Measurements from ENCODE around the gene GRM7.

The GRM7 gene

DNA sequence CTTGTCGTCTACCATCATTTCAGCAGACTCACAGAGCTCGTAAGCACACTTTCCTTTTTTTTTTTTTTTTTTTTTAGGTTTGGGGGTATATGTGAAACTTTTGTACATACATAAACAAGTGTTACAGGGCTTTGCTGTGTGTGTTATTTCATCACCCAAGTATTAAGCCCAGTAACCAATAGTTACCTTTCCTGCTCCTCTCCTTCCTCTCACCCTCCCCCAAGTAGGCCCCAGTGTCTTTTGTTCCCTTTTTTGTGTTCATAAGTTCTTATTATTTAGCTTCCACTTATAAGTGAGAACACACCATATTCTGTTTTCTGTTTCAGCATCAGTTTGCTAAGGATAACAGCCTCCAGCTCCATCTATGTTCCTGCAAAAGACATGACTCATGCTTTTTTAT is 746.8 kb downstream of the GRM7 start:
- no peak for DNase-seq

DNA sequence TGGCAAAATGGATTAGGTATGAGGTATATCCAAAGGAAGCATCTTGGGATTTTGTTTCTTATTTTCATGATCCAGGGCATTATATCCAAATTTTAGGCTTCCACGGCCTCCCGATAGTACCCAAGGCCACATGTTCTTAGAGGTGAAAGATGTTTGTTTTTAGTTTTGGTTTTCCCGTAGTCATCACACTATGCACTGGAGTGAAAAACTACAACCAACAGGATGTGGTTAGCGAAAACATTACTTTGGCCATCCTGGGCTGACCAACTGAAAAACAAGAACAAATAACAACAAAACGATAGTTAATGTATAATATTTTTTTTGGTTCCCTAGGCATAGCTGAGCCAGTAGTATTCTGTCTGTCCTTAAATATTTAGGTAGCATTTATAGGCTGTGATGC is 749.7 kb downstream of the GRM7 start:
- DNase-seq, result no peak

DNA sequence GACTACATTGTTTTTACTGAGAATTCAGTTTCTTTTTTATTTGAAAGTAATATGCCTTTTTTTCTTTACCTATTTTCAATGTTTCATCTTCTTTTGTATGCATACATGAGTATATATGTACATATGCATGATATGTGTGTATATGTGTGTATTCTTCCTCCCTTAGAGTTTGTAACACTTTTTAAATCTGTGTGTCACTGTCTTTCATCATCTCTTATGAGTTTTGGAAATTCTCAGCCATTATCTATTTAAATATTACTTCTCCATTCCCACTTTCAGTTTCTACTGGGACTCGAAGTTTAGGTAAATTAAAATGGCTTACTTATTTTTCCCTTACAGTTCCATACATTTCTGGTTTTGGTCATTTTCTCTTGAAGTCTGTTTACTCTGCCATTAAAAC is 754.1 kb downstream of the GRM7 start:
- DNase-seq, result no peak

DNA sequence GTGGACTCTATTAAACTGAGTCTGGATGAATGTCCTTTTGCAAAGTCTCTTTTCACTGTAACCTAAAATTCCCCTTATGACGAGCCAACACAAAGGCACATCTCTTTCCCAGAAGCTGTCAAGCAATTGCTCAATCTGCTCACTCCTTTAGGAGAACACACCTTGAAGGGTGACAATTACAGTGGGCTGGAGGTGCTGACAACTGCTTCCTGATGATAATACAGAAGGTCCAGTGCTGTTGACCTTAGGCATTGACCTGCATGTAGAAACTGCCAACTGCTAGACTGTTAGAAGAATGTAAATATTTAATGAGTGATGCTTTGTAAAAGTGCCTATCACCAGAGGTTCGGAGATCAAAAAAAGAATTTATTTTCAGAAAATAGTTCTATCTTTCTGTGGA is 757.7 kb downstream of the GRM7 start:
- DNase-seq, result no peak

DNA sequence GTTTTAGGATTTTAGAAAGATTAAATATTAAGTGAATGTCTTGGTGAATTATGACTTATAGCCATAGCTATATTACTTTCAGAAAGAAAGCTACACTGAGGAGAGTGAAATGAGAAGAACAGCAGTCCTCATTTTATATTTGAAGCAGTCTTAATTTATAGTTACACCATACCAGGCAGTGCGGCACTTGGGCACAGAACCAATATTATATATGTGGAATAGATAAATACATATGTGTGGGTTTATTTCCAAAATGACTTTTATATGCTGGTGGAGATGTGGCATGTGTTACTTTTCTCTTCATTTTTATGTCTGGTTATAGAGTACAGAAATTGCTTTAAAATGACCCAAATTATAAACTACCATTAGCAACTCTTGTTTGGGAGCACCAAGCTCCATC is 759.5 kb downstream of the GRM7 start:
- DNase-seq, result no peak

DNA sequence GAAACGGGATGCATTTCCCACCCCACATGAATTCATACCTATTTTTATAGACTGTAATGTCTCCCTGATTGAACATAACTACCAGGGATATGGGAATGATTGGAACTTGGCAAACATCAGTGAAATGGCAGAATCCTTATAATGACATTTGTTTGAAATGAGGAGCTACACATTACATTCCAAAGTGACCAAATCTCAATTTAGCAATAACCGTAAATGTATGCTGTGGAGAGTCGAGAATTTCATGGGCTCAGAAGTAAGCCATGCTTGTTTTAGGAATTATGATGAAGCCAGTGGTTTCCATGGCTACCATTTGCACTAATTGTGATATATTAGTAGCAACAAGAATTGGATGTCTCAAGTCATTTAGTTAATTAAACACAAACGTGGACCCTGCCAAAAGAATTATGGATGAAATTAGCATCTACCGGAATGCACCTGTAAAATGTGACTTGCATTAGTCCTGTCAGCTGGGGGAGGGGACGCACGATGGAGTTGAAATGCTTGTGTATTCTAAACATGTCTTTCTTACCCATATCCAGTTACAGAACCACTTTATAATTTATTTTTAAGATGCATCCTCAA is 760.2 kb downstream of the GRM7 start:
- no peak for DNase-seq

DNA sequence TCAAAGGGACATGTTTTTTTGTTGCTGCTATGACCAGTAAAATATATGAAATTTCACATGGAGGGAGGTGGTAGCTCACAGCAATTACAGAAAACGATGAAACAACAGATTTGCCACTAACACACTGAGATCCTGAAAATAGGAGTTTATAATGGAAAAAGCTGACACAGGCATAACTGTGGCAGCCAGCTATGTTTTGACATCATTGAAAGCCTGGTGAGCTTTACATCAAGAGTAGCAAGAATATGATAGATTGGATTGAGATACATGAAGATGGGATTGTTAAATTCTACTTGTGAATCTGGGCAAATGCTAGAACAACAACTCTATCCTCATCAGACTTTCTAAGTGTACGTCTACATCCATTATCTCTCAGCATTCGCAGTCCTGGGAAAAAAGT is 760.7 kb downstream of the GRM7 start:
- no peak for DNase-seq

DNA sequence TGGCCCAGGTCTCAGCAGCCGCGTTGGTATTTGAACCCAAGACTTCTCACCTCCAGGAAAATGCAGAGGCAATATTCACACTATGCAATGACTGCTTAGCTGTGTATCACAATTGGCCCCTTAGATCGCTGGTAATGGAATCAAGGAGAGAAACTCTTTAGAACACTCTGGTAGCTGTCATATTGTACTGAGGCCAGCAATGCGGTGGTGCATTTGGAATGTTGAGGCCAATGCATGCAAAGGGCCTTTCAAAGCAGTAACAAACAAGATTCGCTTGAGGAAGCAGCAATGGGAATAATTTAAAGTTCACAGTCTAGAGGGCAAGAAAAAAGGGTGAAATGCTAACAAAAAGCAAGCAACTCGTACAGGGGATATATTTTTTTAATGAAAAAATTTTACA is 764.1 kb downstream of the GRM7 start:
- no peak for DNase-seq

DNA sequence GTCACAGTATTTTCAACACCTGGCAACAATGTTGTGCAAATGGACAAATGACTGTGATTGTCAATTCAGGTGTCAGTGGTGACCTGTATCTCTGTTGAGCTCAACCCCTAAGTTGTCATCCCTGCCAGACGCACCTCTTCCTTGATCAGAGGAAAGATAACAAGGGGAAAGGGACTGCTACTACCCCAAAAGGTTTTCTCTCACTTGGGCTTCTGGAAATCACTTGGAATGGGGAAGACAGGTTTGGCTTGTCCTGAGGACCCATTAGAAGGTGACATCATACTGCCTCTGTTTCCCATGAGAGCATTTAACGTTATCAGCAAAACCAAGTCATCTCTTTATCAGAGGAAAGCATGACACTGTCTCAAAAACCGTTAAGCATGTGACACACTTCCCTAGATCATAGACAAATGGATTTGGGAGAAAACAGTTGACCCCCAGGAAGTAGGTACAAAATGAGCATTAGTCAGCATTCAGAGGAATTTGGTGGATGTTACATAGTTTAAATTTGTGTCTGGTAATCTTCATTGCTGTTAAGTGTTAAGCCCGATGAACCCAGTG is 769.5 kb downstream of the GRM7 start:
- DNase-seq, result no peak

DNA sequence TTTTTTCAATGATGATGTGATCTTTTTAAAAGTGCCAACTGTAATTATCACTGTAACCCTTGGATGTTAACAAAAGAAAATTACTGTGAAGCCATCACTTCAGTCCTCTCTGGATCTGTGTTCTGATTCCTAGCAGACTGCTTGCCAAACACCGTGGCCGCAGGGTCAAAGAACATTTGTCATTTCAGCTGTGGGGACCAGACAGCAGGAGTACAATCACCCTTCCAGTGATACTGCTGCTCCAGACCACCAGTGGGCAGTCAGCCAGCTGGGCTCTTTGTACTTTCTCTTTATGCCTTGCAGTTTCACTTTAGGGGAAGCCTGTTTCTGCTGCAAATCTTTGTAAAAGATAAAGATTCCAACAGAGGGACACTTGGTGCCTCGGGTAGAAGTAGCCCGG is 770.0 kb downstream of the GRM7 start:
- DNase-seq, result no peak

DNA sequence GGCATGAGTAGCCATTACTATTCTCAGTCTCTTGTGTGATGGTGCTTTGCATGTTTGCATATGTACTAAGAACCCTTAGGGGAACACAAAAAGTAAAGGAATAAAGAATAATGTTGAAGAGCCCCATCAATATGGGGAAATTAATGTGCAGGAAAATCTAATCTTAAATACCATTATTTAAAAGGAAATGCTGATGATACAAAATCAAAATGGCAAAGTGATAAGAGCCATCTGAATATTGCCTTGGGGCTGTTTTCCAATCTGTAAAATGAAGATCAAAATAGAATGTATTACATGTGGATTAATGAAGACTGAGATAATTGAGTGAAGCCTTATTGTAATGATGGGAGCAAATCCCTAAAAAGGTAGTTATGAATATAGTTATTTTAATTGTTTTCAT is 771.4 kb downstream of the GRM7 start:
- DNase-seq, result no peak

DNA sequence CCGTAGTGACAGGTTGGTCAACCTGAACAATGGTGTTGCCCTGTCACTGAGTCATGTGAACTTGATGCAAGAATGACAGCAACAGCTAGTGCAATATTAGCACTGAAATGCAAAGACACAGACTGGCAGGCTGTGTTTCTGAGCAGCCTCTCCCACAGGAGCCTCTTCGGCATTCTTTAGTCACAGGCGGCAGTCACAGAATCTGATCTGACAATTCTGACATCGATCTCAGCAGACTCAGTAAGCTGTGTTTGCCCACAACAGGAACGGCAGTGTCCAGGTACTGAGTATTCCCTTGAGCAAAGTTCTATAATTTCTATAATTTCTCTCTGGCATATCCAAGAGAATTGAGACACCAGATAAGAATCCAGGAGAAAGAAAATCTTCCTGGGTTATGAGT is 776.8 kb downstream of the GRM7 start:
- no peak for DNase-seq

DNA sequence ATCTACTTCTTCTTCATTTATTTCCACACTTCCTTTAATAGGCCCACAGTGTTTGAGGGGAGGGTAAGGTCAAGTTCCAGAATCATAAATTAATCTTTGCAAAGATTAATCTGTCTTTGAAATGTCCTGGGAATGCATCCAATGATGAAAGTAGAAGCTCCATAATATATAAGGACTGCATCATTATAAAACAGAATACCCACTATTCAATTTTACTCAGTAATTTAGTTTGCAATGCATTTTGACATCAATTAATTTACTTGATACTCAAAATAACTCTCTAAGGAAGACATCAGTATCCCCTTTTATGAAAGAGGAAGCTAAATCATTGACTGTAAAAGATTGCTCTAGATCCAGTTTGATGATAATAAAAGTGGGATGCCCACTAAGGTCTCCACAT is 777.2 kb downstream of the GRM7 start:
- no peak for DNase-seq

DNA sequence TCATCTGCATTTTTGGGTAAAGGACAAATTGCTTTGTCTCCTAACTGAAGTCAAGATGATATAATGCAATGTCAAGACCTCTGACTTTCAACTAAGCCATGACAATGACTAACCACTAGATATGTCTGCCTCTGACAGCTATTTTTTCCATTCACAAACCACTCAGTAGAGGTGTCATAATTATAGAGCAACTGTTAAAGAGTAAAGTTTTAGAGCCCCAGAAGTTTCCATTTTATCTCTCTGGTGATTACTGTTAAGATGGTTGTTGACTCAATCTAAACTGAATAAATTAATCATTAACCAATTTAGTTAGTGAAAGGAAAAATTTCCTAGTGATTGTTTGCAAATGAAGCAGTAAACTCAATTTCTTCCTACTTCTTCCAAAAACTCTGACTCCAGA is 779.9 kb downstream of the GRM7 start:
- no peak for DNase-seq

DNA sequence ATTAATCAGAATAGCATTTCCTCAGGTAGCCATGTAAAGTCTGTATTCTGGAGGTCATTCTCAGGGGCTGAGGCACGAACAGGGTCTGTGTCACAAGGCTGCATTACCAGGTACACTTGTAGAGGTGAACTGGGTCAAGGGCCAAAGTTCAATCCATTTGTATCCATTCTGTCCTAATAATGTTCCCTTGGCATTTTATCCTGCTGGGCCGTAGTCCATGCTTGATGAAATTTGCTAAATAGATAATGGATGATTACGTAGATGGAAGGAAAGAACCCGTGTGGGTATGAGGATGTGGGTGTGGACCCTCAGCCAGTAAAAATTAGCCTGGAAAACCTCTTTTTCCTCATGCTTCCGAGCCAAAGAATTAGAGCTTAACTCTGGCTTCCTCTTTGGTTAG is 785.9 kb downstream of the GRM7 start:
- no peak for DNase-seq

DNA sequence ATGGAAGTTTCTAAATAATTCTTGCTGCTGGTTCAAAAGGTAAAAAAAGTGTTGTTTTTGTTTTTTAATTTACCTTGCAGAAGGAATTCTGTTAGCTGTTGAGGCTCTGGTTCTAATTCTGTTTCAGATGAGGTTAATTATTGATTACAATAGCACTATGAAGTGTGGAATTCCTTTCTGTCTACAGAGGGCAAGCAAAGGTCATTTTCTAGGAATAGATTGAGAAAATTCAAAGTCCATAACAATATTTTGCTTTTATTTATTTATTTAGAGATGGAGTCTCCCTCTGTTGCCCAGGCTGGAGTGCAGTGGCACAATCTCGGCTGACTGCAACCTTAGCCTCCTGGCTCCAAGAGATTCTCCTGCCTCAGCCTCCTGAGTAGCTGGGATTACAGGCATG is 789.6 kb downstream of the GRM7 start:
- no peak for DNase-seq

DNA sequence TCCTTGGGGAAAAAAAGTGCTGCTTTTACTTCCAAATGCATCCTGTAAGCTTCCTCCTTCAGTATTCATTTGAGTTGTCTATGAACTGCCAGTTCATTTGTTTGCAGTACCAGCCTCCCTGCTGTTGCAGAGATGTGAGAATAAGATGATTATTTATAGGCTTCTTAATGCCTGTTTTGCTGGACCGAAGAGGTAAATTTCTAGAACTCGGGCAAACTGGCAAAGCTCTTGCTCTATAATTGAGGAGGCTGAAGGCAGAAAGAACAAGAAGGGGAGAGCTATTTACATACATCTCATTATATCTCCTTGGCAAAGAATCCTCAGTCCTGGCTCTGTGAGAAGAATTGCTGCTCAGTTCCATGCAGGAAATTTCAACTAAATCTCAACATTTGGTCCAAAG is 790.4 kb downstream of the GRM7 start:
- no peak for DNase-seq

DNA sequence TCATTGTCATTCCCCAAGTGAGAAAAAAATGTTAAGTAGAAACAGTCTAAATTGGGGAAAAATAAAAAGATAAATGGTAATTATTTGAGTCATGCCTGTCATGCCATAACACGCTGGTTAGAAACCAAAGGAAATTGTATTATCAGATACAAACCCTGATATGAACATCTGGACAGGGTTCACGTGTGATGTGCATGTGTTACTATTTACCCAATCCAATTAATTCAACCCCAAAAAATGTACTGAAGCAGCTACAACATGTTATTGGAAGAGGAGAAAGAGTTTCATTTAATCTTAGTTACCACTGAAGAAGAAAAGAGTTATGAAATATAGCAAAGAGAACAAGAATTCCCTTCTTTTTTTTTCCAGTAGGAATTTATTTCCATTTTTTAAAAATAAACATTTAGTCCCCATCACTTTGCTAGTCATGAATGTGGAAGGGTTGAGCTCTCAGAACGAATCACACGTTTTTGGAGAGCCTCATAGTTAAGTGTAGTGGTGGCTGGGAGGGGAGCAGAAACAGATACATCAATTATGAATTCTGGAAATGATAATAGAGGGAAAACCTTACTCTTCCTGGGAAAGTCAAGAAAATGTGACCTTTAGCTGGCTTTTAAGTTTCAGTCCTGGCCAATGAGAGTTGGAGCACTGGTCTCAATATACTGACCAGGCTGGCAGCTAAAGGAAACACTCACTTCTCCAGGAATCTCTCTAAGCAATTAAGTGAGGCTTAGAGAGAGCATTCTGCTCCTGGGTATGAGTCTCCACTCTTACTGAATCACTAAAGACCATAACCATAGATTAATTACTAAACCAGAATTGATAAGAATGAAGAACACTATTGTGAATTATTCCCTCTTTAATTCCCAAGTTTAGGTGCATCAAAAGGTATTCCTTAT is 796.5 kb downstream of the GRM7 start:
- no peak for DNase-seq

DNA sequence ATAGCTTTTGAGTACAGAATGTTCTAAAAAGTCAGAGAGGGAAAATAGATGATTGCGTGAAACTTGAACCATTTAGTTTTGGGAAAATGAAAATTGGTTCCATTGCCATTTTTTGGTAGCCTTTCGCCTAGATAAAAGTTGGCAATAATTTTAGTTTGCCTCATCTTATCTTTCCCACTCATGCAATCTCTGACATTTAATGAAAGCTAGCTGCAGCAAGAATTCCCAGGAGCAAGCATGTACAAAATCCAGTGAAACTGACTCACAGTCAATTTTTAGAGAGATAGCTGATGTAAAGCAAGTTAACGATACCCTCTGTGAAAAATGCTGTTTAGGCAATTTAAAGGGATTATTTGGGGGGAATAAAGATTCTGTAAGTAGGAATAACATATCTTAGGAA is 797.4 kb downstream of the GRM7 start:
- DNase-seq, result no peak

DNA sequence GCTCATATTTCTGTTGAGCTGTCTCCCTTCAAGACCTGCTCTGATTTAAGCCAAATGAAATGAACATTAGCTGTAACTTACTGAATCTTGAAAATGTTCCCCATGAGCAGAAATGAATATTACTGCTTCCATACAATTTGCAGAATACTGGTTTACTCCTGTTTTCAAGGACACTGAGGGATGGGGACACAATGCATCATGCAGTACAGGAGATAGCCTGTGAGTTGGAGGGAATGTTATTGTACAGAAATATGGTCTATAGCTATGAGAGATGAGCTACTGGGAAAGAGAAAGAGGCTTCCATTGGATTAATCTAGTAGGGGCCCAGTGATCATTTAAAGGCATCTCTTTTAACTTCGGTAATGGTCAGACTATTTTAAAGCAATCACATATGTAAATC is 798.2 kb downstream of the GRM7 start:
- DNase-seq, result no peak

DNA sequence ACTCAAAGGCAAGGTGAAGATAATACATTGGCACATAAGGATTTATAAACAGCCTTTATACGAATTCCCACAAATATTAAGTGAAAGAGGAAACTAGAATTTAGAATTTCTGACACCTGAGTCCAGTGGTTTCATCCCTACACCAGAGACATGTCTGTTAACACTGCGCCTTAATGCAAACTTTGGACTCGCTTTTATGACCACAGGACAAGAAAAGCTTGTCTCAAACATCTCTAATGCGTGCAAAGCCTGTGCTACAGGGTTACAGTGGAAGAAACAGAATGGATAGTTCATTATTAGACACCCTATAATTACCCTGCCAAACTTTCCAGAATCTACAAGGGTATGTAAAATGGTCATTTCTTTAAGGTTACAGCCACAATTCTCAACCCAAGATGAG is 802.9 kb downstream of the GRM7 start:
- DNase-seq, result no peak

DNA sequence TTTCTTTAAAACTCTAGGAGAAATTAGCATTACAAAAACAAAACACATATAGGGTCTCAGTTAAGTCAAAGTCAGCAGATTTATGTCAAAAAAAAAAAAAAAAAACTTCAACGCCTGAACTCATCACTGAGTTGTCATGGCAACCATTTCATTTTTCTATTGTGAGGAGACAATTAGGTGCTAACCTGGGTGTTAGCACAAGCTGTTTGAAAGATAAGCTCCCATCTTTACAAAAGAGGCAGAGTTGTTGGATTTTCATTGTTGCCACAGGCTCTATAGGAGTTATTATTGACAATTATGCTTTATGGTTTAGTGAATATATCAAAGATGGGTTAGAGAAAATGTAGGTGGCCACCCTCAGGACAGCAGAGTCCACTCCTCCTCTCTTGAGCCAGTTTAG is 806.9 kb downstream of the GRM7 start:
- no peak for DNase-seq

DNA sequence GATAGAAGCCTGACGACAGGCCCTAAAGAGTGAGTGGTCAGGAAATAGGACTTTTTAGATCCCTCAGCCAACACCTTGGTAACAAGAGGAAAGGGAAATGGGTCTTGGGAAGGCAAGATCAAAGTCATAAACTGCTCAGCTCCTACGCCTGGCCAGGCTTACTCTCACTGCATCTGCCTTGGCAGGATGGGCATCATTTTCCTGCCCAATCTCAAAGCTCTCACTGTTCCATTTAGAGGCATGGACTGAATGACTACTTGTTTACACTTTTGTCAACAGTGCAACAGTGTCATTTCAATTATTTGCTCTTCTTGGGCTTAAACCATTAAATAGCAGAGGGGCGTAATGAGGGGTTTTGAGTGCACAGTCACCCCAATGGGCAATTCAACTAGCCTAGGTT is 808.7 kb downstream of the GRM7 start:
- no peak for DNase-seq

DNA sequence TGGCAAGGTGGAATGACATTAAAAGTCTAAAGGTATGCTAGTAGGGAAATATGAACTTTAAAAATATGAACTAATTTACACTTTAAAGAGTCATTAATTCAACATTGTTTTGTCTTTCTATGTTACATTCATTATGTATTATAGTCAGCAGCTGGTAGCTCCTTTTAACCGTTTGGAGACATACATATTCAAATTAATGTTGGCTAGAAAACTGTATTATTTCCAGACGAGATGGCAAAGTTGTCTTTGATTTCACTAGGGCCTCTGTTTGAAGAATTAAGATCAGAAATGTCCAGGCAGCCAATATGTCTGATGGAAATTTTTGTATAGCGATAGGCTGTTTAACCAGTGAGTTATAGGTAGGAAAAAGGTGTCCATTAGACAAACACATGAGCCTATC is 817.6 kb downstream of the GRM7 start:
- DNase-seq, result no peak

DNA sequence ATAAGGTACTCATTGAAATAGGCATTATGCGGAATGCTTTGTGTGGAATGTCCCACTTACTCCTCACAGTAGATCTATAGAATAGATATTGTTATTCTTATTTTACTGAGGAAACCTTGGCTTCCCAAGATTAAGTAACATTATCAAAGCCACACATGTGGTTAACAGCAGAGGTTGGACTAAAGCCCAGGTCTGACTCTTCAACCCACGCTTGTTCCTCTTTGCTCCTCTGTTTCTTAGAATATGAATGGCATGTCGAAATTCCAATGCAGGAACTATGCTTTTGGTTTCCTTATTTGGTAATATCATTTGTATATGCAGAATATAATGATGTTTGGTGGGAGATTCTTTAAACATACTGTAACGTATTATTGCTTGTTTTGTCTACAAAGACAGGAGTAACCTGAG is 821.9 kb downstream of the GRM7 start:
- no peak for DNase-seq

All from SHP77 (cell line).